Thyroid gland (tissue), 4 donors: ENCODE data around the gene CCT2. TPM values are rescaled to one million over a fixed set of nuclear protein-coding genes. Genes with fewer than 3 reads are reported as not detected.

ENCODE experiments used
- DNase-seq, 2 donors: peaks; one replicate each; pipeline ENCODE4 v3.0.0-alpha.2; 2019
- H3K27ac ChIP-seq, 3 donors: fragments of 200-600 bp; sonication (generic); 1 replicate in 2 of 3; 2 replicates in 1 of 3; pipeline ENCODE4 v1.5.1; 2016 to 2019; ENCODE audit warnings: mild to moderate bottlenecking in 1 of 3, moderate library complexity in 1 of 3
- H3K27me3 ChIP-seq: fragments of 200-600 bp; sonication (generic); one replicate; pipeline ENCODE4 v1.5.1; 2019
- H3K36me3 ChIP-seq, 2 donors: fragments of 200-600 bp; sonication (generic); one replicate each; pipeline ENCODE4 v1.5.1; 2016 to 2019
- H3K4me1 ChIP-seq, 2 donors: fragments of 200-600 bp; sonication (generic); one replicate each; pipeline ENCODE4 v1.5.1; 2017 to 2019
- H3K4me3 ChIP-seq, 3 donors: fragments of 200-600 bp; sonication (generic); replicated peaks in 1 of 3; 1 replicate in 2 of 3; 2 replicates in 1 of 3; pipeline ENCODE4 v1.5.1; 2016; ENCODE audit warnings: mild to moderate bottlenecking in 1 of 3
- H3K9me3 ChIP-seq: fragments of 200-600 bp; sonication (generic); one replicate; pipeline ENCODE4 v1.5.1; 2017
- CTCF ChIP-seq, 6 experiments: fragments of 200-600 bp in 3 of 6; fragments of 450-650 bp in 3 of 6; sonication (generic) in 3 of 6; IDR thresholded peaks; one replicate each; pipeline ENCODE4 v1.5.1; 2016 to 2019; ENCODE audit warnings: antibody characterized with exemption in 6 of 6, mild to moderate bottlenecking in 2 of 6, inconsistent platforms in 1 of 6, moderate library complexity in 1 of 6
- POLR2A ChIP-seq, 2 donors: fragments of 450-650 bp; IDR thresholded peaks; one replicate each; pipeline ENCODE4 v1.6.1; 2017; ENCODE audit warnings: antibody characterized with exemption in 2 of 2, mild to moderate bottlenecking in 2 of 2, moderate library complexity in 1 of 2
- WGBS, 2 donors: methylation state at CpG; one replicate each; pipeline ENCODE4 v1.1.5; 2017; 5-methylcytosine and 5-hydroxymethylcytosine counted together
- intact Hi-C: fragments of 100-400 bp; cut with DNase I; formaldehyde crosslinking; loops from one replicate; pipeline ENCODE4 v1.15.1; 2023
- total RNA-seq, 4 donors: library from RNA; depleted of rRNA; stranded (reverse); fragments of >200 nt; gene quantifications; one replicate each; pipeline ENCODE4 v1.2.3, GENCODE V29; 2016

The CCT2 gene
- total RNA-seq, 4 donors from 2014 or later, result 90.9 to 174 (median 117) TPM

GRCh38 chr12:69642531-69642930 is 57.3 kb downstream of the CCT2 start:
- H3K4me1 ChIP-seq, result peaks cover 12 to 17% of the 10 kb centered on the region in 2 donors
- no peaks in the 10 kb centered on the region for H3K36me3 ChIP-seq
- H3K4me3 ChIP-seq, result no peak overlapping the region
- H3K9me3 ChIP-seq, result no peaks in the 10 kb centered on the region
- H3K27me3 ChIP-seq, result no peaks in the 10 kb centered on the region
- TF ChIP-seq POLR2A (IDR thresholded peaks at IDR 0.05) (no peak), CTCF (IDR thresholded peaks at IDR 0.05) (no peak)
- 59 to 61% methylated on average over 4 to 6 of the region's 6 CpGs for WGBS, 2 donors
- DNase-seq, result peak; percentile 49 to 57
- intact Hi-C loops, result no loop called here
- peak overlapping the region in 2 of 3 donors; percentile 61 to 79 for H3K27ac ChIP-seq

DNA sequence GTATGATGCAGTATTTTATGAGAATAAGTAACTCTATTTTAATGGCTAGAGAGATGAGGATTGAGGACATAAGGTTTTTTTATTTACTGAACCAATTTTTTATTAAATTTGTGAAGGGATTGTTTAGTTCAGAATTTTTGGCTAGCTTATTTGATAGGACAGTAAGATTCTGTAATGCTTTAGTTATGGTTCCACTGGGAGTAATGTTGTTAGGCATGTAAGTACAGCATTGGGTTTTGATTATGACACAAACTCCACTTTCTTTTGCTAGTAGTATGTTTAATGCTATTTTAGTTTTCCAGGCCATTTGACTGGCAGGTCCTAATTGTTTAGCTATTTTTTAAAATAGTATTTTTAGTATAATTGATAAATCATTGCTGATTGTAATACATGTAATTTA is 59.3 kb downstream of the CCT2 start:
- Histone ChIP-seq H3K4me1 (peaks cover 12 to 17% of the 10 kb centered on the region in 2 donors), H3K4me3 (no peak overlapping the region), H3K36me3 (no peaks in the 10 kb centered on the region), H3K27me3 (no peaks in the 10 kb centered on the region), H3K9me3 (no peaks in the 10 kb centered on the region), H3K27ac (no peak overlapping the region)
- TF ChIP-seq CTCF (IDR thresholded peaks at IDR 0.05) (no peak), POLR2A (IDR thresholded peaks at IDR 0.05) (no peak)
- intact Hi-C loops, result no loop called here
- DNase-seq, result no peak

DNA sequence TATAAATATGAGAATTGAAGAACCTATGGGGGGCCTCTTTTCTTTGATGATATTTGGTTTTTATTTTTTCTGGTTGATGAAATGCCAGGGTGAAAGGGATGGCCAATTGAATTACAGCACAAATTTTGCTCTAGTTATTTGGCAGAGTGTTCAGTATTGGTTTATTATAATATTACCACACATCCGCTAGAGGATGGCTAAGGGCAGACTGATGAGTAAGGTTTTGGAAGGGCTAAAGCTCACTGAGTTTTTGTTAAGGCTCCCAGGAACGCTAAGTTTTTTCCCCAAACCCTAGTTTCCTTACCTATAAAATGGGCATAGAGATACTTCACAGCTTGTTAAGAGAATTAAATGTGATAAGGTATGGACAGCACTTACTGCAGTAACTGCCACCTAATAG is 59.8 kb downstream of the CCT2 start:
- TF ChIP-seq POLR2A (IDR thresholded peaks at IDR 0.05) (no peak), CTCF (IDR thresholded peaks at IDR 0.05) (no peak)
- H3K36me3 ChIP-seq, result no peaks in the 10 kb centered on the region
- no peaks in the 10 kb centered on the region for H3K9me3 ChIP-seq
- H3K4me1 ChIP-seq, result peaks cover 12 to 17% of the 10 kb centered on the region in 2 donors
- DNase-seq, result no peak
- intact Hi-C loops, result no loop called here
- H3K27me3 ChIP-seq, result no peaks in the 10 kb centered on the region
- 83 to 94% methylated on average over 2 of the region's 2 CpGs for WGBS, 2 donors
- H3K4me3 ChIP-seq, result no peak overlapping the region
- no peak overlapping the region for H3K27ac ChIP-seq

DNA sequence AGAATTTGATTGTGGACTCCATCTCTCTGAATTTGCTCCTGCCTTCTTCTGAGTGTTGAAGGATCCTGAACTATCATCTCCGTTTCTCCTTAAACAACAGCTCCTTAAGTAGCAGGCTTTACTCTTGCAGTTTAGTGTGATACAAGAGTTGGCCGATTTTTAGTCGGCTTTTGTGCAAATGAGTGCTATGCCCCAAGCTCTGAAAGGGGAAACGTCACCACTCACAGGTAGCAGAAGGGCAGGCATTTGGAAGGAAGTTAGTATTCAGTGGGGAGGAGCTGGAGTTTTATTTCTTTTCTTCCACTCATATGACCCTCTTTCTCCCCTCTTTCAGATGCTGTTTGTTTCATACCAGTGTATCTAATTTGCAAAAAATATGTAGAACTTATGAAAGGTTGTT is 61.9 kb downstream of the CCT2 start:
- no peaks in the 10 kb centered on the region for H3K27me3 ChIP-seq
- no peak overlapping the region for H3K27ac ChIP-seq
- 46 to 59% methylated on average over 4 of the region's 4 CpGs for WGBS, 2 donors
- intact Hi-C loops, result no loop called here
- peaks cover 2 to 6% of the 10 kb centered on the region in 2 donors for H3K4me1 ChIP-seq
- no peaks in the 10 kb centered on the region for H3K36me3 ChIP-seq
- TF ChIP-seq CTCF (IDR thresholded peaks at IDR 0.05) (no peak), POLR2A (IDR thresholded peaks at IDR 0.05) (no peak)
- H3K4me3 ChIP-seq, result no peak overlapping the region
- H3K9me3 ChIP-seq, result no peaks in the 10 kb centered on the region
- no peak for DNase-seq

DNA sequence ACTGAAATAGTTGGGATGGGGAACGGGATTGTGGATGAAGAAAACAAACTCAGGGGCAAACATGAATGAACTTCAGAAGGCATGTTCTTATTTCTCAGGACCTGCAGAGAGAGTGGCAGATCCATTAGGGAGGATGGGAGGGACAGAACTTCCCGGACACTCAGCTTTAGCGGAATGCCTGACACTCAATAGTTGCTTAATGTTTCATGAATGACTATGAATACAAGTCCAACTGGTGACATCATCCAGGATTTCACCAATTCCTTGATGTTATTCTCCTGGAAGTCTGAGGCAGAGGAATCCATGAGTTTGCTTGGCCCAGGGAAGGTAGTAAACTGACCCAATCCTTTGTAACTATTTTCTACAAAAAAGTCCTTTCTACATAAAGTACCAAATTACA is 63.2 kb downstream of the CCT2 start:
- H3K36me3 ChIP-seq, result no peaks in the 10 kb centered on the region
- no peaks in the 10 kb centered on the region for H3K4me1 ChIP-seq
- intact Hi-C loops, result no loop called here
- no peaks in the 10 kb centered on the region for H3K27me3 ChIP-seq
- no peak overlapping the region for H3K4me3 ChIP-seq
- H3K9me3 ChIP-seq, result no peaks in the 10 kb centered on the region
- H3K27ac ChIP-seq, result no peak overlapping the region
- no peak for TF ChIP-seq POLR2A (IDR thresholded peaks at IDR 0.05)
- TF ChIP-seq CTCF (IDR thresholded peaks at IDR 0.05), result no peak
- WGBS, 2 donors, result 92 to 94% methylated on average over 3 of the region's 3 CpGs
- DNase-seq, result no peak
